ENCODE results near the gene NOLC1. TPM values are rescaled to one million over a fixed set of nuclear protein-coding genes. Genes with fewer than 3 reads are reported as not detected.

NOLC1 gene
- polyA plus RNA-seq, 3 donors = 10.0 to 32.1 (median 19.3) TPM

DNA sequence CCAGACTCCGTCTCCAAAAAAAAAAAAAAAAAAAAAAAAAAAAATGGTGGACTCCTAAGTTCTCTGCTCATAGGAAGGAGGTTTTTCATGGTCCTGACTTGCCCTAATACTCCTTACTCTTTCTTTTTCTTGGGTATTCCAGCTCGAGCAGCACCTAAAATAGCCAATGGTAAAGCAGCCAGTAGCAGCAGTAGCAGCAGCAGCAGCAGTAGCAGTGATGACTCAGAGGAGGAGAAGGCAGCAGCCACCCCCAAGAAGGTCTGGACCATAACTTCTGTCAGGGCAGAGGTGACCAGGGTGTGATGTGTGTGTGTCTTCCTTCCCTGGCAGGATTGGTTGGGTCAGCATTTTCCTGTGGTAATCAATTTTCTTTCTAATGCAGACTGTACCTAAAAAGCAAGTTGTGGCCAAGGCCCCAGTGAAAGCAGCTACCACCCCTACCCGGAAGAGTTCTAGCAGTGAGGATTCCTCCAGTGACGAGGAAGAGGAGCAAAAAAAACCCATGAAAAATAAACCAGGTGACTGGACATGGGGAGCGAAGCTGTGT is 6.9 kb downstream of the NOLC1 start:
- no peaks in the 10 kb centered on the region for H3K9me3 ChIP-seq (replicated peaks in 1 of 2; ENCODE audit: control insufficient read depth in 1 of 2, insufficient read depth in 1 of 2, low read length in 2 of 2)
- H3K79me2 ChIP-seq (ENCODE audit: insufficient read depth, low read length) = peaks cover 32% of the 10 kb centered on the region
- H4K20me1 ChIP-seq (ENCODE audit: insufficient read depth, low read length) = peaks cover 12% of the 10 kb centered on the region
- H3K27ac ChIP-seq (ENCODE audit: low read depth in 1 of 2, low read length in 2 of 2) = no peak overlapping the region
- Mint-ChIP-seq H3K4me3 (no peak overlapping the region), H3K36me3 (peaks cover 79 to 96% of the 10 kb centered on the region in 2 donors), H3K27me3 (ENCODE audit: low read depth in 3 of 3) (peaks cover 0 to 6% (median 2%) of the 10 kb centered on the region in 3 donors), H3K9me3 (no peaks in the 10 kb centered on the region), H3K27ac (peak overlapping the region in 2 of 7 donors; percentile 15 to 36), H3K4me1 (no peaks in the 10 kb centered on the region)
- H3K4me2 ChIP-seq (replicated peaks; ENCODE audit: extremely low read depth, low read length, poor library complexity, severe bottlenecking) = no peak overlapping the region
- H3K27me3 ChIP-seq (ENCODE audit: control insufficient read depth in 2 of 2, insufficient read depth in 2 of 2, low read length in 2 of 2) = no peaks in the 10 kb centered on the region
- no peak overlapping the region for H3K9ac ChIP-seq (ENCODE audit: insufficient read depth, low read length, poor library complexity, severe bottlenecking)
- no peaks in the 10 kb centered on the region for H3K4me1 ChIP-seq (ENCODE audit: control insufficient read depth in 1 of 2, insufficient read depth in 2 of 2, low read length in 2 of 2)
- TF ChIP-seq, protein P1, sequence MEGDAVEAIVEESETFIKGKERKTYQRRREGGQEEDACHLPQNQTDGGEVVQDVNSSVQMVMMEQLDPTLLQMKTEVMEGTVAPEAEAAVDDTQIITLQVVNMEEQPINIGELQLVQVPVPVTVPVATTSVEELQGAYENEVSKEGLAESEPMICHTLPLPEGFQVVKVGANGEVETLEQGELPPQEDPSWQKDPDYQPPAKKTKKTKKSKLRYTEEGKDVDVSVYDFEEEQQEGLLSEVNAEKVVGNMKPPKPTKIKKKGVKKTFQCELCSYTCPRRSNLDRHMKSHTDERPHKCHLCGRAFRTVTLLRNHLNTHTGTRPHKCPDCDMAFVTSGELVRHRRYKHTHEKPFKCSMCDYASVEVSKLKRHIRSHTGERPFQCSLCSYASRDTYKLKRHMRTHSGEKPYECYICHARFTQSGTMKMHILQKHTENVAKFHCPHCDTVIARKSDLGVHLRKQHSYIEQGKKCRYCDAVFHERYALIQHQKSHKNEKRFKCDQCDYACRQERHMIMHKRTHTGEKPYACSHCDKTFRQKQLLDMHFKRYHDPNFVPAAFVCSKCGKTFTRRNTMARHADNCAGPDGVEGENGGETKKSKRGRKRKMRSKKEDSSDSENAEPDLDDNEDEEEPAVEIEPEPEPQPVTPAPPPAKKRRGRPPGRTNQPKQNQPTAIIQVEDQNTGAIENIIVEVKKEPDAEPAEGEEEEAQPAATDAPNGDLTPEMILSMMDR (IDR thresholded peaks at IDR 0.05) = no peak
- DNase-seq = no peak
- WGBS (ENCODE audit: insufficient coverage) = 100% methylated on average over 1 of the region's 5 CpGs
- no peak overlapping the region for H2AFZ ChIP-seq (ENCODE audit: insufficient read depth, low read depth, low read length, poor library complexity, severe bottlenecking)
- intact Hi-C loops (cut with micrococcal nuclease) = no loop called here
- H3K4me3 ChIP-seq (replicated peaks in 1 of 3; ENCODE audit: low read depth in 2 of 3, low read length in 3 of 3) = no peak overlapping the region
- peaks cover 81 to 97% of the 10 kb centered on the region in 2 donors for H3K36me3 ChIP-seq (replicated peaks in 1 of 2; ENCODE audit: control insufficient read depth in 1 of 2, insufficient read depth in 2 of 2, low read length in 2 of 2)

DNA sequence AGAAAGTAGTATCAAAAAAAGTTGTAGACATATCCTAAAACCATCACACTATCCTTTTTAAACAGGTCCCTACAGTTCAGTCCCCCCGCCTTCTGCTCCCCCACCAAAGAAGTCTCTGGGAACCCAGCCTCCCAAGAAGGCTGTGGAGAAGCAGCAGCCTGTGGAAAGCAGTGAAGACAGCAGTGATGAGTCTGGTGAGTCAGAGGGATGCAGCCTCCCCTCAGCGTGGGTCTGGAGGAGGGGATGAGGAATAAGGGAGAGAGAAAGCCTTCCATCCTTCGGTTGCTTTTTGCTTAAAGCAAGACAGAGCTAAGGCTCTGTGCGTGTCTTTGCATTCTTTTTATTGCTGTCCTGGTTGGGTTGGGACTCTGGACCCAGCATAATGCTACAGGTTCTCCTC is 7.6 kb downstream of the NOLC1 start:
- Mint-ChIP-seq H3K4me1 (no peaks in the 10 kb centered on the region), H3K27me3 (ENCODE audit: low read depth in 3 of 3) (peaks cover 0 to 6% (median 2%) of the 10 kb centered on the region in 3 donors)
- no peak for DNase-seq

More for the DNA sequence above, 7.6 kb downstream of the NOLC1 start:
- H3K9me3 ChIP-seq (replicated peaks in 1 of 2; ENCODE audit: control insufficient read depth in 1 of 2, insufficient read depth in 1 of 2, low read length in 2 of 2) = no peaks in the 10 kb centered on the region
- H2AFZ ChIP-seq (ENCODE audit: insufficient read depth, low read depth, low read length, poor library complexity, severe bottlenecking) = no peak overlapping the region
- H3K4me1 ChIP-seq (ENCODE audit: control insufficient read depth in 1 of 2, insufficient read depth in 2 of 2, low read length in 2 of 2) = no peaks in the 10 kb centered on the region
- peaks cover 9% of the 10 kb centered on the region for H4K20me1 ChIP-seq (ENCODE audit: insufficient read depth, low read length)
- H3K36me3 Mint-ChIP-seq = peaks cover 80 to 93% of the 10 kb centered on the region in 2 donors
- peak overlapping the region in 2 of 7 donors; percentile 13 to 56 for H3K27ac Mint-ChIP-seq
- intact Hi-C loops (cut with micrococcal nuclease) = loop anchor here in 1 of 2 donors (10.0 kb wide), 1 partner anchor 325 kb away; no protein-coding TSS in a partner anchor
- WGBS (ENCODE audit: insufficient coverage) = 100% methylated on average over 1 of the region's 4 CpGs
- no peak overlapping the region for H3K27ac ChIP-seq (ENCODE audit: low read depth in 1 of 2, low read length in 2 of 2)
- TF ChIP-seq, protein P1 (IDR thresholded peaks at IDR 0.05) = no peak
- H3K4me2 ChIP-seq (replicated peaks; ENCODE audit: extremely low read depth, low read length, poor library complexity, severe bottlenecking) = no peak overlapping the region
- H3K9ac ChIP-seq (ENCODE audit: insufficient read depth, low read length, poor library complexity, severe bottlenecking) = no peak overlapping the region
- peaks cover 25% of the 10 kb centered on the region for H3K79me2 ChIP-seq (ENCODE audit: insufficient read depth, low read length)
- no peak overlapping the region for H3K4me3 Mint-ChIP-seq
- H3K4me3 ChIP-seq (replicated peaks in 1 of 3; ENCODE audit: low read depth in 2 of 3, low read length in 3 of 3) = no peak overlapping the region
- H3K36me3 ChIP-seq (replicated peaks in 1 of 2; ENCODE audit: control insufficient read depth in 1 of 2, insufficient read depth in 2 of 2, low read length in 2 of 2) = peaks cover 78 to 93% of the 10 kb centered on the region in 2 donors
- H3K27me3 ChIP-seq (ENCODE audit: control insufficient read depth in 2 of 2, insufficient read depth in 2 of 2, low read length in 2 of 2) = no peaks in the 10 kb centered on the region
- no peaks in the 10 kb centered on the region for H3K9me3 Mint-ChIP-seq

Data from CD14-positive monocyte (primary cell).